GM19395 (cell line): Measurements from ENCODE around the gene EPB41L5.
"Not testable (repeated sequence)": the region's sequence is repeated elsewhere in the genome, so short reads cannot be mapped to it uniquely, and the experiment has no call there.

Experiments used
- ATAC-seq: cut with Tn5 transposase; IDR thresholded peaks from one replicate; pipeline ENCODE4 v1.9.1; 2021; ENCODE audit warnings: mild to moderate bottlenecking, moderate library complexity; ENCODE audit not compliant: unreplicated experiment

The EPB41L5 gene

DNA sequence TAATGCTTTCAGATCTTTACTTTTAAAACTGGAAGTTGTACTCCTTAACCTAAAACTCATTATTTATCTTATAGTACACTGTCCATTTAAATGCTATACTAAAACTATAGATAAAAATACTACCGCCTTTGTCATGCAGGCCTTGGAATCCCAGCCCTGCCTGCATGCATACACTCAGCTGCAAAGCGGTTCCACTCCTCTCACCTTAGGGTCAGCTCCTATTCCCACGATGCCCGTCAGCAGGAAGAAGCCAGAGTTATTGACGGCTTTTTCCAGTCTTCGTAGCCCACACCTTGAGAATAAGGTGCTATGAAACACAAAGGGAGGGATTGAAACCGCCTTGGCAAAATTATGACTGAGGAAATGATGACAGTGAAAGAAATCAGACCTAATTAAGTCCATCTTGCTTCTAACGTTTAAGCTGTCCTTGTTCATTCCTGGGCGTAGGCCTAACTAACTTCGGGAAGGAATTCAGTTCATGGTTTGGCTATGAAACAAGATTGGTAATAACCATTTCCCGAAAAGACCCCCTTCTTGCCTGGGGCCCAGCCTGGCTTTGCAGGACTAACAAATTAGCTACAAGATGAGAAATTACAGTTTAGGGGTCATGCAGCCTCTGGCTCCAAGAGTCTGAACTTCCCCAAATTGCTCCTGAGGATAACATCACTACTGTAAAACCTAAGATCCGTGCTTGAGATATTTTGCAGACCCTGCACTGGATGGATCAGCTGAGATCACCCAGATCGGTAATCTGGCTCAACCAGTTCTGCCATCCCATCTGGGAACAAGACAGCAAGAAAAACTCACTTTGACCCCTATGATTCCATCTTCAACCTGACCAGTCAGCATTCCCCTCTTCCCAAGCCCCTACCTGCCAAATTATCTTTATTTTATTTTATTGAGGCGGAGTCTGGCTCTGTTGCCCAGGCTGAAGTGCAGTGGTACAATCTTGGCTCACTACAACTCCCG is 17.1 kb downstream of the EPB41L5 start:
- ATAC-seq, result no peak

- no peak for ATAC-seq
Measured at GRCh38 chr2:120032297-120032696, 19.4 kb downstream of the EPB41L5 start.

DNA sequence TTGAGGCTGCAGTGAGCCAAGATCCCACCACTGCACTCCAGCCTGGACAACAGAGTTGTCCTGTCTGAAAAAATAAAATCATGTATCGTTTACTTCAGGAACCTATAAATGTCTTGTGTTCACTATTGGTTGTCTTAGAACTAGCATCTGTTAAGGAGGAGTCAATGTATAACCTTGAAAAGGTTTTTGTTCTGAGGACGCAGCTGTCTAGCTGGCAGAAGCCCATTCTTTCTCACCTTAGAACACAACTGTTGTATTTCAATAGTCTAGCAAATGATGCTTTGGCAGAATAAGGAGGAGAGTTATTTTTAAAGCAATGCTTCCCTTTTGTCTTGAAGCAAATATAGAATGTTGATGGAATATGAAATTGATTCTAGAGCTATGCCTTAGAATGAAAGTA is 21.1 kb downstream of the EPB41L5 start:
- no peak for ATAC-seq

- no peak for ATAC-seq
Measured at GRCh38 chr2:120034621-120035020, 21.7 kb downstream of the EPB41L5 start.

GRCh38 chr2:120036145-120036544 is 23.3 kb downstream of the EPB41L5 start:
- no peak for ATAC-seq

- ATAC-seq, result no peak
Measured at GRCh38 chr2:120037995-120038541, 25.2 kb downstream of the EPB41L5 start.

- no peak for ATAC-seq
Measured at GRCh38 chr2:120042359-120042758, 29.5 kb downstream of the EPB41L5 start.

DNA sequence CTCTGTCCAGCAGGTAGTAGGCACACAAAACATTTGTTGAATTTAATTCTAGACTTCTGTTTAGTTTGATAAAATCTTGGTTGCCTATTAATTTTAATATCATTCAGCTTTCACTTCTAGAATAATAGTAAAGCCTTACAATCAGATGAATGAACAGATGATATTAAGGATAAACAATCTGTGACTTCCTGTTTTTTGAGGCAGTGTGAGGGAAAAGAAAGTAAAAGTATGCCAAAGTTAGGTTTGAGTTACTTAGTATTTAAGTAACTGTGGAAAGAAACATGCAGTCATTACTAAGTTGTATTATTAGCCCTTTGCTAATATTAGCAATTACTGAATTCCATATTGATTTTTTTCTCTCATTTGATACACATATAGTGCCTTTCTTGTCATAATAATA is 31.5 kb downstream of the EPB41L5 start:
- ATAC-seq, result no peak

- ATAC-seq, result not testable (repeated sequence)
Measured at GRCh38 chr2:120045775-120046174, 32.9 kb downstream of the EPB41L5 start.

DNA sequence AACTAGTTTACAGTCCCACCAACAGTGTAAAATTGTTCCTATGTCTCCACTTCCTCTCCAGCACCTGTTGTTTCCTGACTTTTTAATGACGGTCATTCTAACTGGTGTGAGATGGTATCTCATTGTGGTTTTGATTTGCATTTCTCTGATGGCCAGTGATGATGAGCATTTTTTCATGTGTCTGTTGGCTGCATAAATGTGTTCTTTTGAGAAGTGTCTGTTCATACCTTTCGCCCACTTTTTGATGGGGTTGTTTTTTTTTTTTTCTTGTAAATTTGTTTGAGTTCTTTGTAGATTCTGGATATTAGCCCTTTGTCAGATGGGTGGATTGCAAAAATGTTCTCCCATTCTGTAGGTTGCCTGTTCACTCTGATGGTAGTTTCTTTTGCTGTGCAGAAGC is 33.4 kb downstream of the EPB41L5 start:
- not testable (repeated sequence) for ATAC-seq

DNA sequence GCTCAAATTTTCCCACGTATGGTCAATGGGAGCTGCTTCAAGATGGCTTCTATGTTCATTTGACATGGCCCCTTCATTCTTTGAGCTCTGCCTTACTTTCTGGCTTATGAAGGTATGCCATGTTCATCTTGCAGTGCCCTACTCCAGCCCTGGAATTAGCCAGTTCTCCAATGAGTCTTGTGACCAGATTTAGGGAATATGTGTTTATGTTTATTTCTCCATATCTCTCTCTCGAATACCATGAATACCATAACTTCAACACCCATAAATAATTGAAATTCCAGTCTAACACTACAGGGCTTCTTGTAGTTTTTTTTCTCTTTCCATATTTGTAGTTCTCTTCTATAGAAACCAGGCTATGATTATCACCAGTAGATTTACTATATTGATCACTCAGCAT is 39.7 kb downstream of the EPB41L5 start:
- no peak for ATAC-seq

GRCh38 chr2:120053891-120054290 is 41.0 kb downstream of the EPB41L5 start:
- no peak for ATAC-seq

- ATAC-seq, result no peak
Measured at GRCh38 chr2:120059483-120059882, 46.6 kb downstream of the EPB41L5 start.

DNA sequence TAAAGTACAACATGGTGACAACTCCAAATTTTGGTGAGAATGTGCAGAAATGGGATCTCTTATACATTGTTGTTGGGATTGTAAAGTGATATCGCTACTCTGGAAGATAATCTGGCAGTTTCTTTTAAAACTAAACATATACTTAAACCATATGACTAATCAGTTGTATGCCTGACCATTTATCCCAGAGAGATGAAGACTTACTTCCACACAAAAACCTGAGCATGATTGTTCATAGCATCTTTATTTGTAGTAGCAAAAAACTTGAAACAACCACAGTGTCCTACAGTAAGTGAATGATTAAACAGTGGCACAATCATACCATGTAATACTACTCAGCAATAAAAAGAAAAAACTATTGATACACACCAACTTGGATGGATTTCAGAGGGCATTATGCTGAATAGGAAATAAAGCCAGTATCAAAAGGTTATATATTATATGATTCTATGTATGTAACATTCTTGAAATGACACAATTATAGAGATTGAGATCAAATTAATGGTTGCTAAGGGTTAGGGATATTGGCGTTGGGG is 47.3 kb downstream of the EPB41L5 start:
- no peak for ATAC-seq

DNA sequence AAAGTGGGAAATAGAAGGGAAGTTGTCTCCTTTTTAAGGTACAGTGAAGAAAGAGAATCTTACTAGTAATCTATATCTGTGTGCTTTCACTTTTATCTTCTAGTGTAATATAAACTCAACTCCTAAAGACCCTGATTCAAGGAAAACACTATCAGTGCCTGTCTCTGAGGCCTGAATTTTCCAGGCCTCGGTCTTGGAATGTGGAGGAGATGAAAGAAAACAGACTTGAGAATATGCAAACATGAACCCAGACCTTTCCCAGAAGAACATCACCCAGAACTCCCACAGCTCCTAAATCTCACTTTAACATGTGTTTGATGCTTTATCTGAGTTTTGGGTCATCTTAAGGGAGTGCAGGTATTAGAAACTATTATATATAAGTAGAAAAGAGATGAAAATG is 51.8 kb downstream of the EPB41L5 start:
- no peak for ATAC-seq

- ATAC-seq, result no peak
Measured at GRCh38 chr2:120066800-120067547, 54.1 kb downstream of the EPB41L5 start.

GRCh38 chr2:120068040-120068658 is 55.3 kb downstream of the EPB41L5 start:
- not testable (repeated sequence) for ATAC-seq

DNA sequence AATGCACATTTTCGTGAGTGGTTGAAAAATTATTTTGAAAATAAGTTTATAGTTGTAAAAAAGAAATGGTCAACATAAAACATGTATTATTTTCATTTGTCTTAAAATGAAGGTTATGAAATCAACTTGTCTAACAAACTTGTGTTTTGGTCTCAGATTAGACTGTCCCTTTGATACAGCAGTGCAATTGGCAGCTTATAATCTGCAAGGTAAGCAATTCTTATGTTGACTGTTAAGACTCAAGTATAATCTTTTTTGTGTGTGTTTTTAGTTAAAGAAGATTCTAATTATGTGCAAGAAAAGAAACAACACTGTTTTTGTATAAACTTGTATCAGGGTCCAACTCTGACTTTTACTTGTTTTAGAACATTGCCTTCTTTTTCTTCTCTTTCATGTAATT is 62.7 kb downstream of the EPB41L5 start:
- no peak for ATAC-seq

- ATAC-seq, result no peak
Measured at GRCh38 chr2:120077896-120078295, 65.0 kb downstream of the EPB41L5 start.

DNA sequence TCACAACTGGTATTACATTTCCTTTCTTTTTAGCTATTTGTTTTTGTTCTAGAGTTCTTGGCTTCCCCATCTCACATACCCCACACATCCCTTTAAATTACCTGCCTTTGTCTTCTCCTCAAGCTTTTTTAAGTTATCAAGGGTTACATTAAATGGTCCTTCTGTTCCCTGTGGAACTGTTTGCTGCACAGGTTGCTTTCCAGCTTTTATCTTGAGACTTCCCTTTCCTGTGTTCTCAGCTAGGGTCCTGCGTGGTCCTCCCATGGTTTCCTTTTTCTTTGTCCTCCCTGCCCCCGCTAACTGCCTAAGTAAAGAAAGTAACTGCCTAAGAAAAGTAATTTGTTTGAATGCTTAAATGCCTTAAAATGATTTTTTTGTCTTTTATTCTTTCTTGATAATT is 66.8 kb downstream of the EPB41L5 start:
- ATAC-seq, result no peak

GRCh38 chr2:120091436-120091835 is 78.6 kb downstream of the EPB41L5 start:
- no peak for ATAC-seq
